ENCODE results near the gene ARMCX4.
"Not testable (repeated sequence)": the region's sequence is repeated elsewhere in the genome, so short reads cannot be mapped to it uniquely, and the experiment has no call there.

The ARMCX4 gene

GRCh38 chrX:101485212-101485949, at the start of gene ARMCX4:
Gene ARMCX4 (plus strand): TSS chrX:101485456. CDS start chrX:101488590, 3,134 bp downstream.
- DNase-seq: peak; percentile 53

GRCh38 chrX:101442085-101442484, 43.2 kb upstream of the ARMCX4 start:
- no peak for DNase-seq

GRCh38 chrX:101449279-101449678, 36.0 kb upstream of the ARMCX4 start:
- DNase-seq: no peak

GRCh38 chrX:101450085-101450484, 35.2 kb upstream of the ARMCX4 start:
- DNase-seq: no peak

- DNase-seq: no peak
Measured at GRCh38 chrX:101450961-101451360, 34.3 kb upstream of the ARMCX4 start.

GRCh38 chrX:101452056-101452455, 33.2 kb upstream of the ARMCX4 start:
- DNase-seq: no peak

- no peak for DNase-seq
Measured at GRCh38 chrX:101460669-101461068, 24.6 kb upstream of the ARMCX4 start.

- DNase-seq: peak; percentile 10
Measured at GRCh38 chrX:101462892-101463291, 22.4 kb upstream of the ARMCX4 start.

GRCh38 chrX:101478366-101478765, 6.9 kb upstream of the ARMCX4 start:
- DNase-seq: no peak

GRCh38 chrX:101482296-101482695, 3.0 kb upstream of the ARMCX4 start:
- DNase-seq: no peak

- no peak for DNase-seq
Measured at GRCh38 chrX:101483705-101484104, 1.6 kb upstream of the ARMCX4 start.

GRCh38 chrX:101484135-101484534, 1.1 kb upstream of the ARMCX4 start:
- DNase-seq: no peak

- no peak for DNase-seq
Measured at GRCh38 chrX:101488796-101489195, 3.5 kb downstream of the ARMCX4 start.

GRCh38 chrX:101491943-101492342, 6.7 kb downstream of the ARMCX4 start:
- DNase-seq: no peak

GRCh38 chrX:101493225-101493624, 8.0 kb downstream of the ARMCX4 start:
- DNase-seq: no peak

GRCh38 chrX:101502929-101503328, 17.7 kb downstream of the ARMCX4 start:
- DNase-seq: not testable (repeated sequence)

- DNase-seq: no peak
Measured at GRCh38 chrX:101507372-101507771, 22.1 kb downstream of the ARMCX4 start.

GRCh38 chrX:101507986-101508385, 22.7 kb downstream of the ARMCX4 start:
- DNase-seq: no peak

GRCh38 chrX:101530944-101531343, 45.7 kb downstream of the ARMCX4 start:
- DNase-seq: no peak
